Measurements from ENCODE around the gene PRRT4.

DNA sequence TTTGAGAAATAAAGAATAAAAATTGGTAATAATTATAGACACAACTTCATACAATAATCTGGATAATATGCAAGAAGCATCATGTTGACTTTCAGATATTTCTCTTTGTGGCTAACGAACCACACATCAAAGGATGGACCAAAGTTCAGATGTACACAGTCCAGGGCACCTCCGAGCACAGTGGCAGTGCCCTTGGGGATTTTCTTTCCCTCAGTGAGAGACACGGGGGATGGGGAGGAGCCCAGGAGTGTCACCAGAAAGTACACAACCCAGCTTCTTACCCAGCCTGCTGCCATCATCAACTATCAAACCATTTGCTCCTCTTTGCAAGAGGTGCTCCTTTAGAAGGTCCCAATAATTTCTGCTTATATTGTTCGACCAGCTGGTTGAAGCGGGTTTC, 51.0 kb downstream of the PRRT4 start:
- TF ChIP-seq YY1 (IDR thresholded peaks at IDR 0.05) (no peak), RAD21 (IDR thresholded peaks at IDR 0.05) (no peak), TAF1 (conservative IDR thresholded peaks at IDR 0.05) (no peak), MAX (IDR thresholded peaks at IDR 0.05) (no peak), EGR1 (IDR thresholded peaks at IDR 0.05; ENCODE audit: low read depth in 2 of 2) (no peak), JUND (IDR thresholded peaks at IDR 0.05) (no peak), REST (IDR thresholded peaks at IDR 0.05) (no peak), HNF4A (conservative IDR thresholded peaks at IDR 0.05) (peak; percentile 63 to 89)
- TF ChIP-seq, protein P1, sequence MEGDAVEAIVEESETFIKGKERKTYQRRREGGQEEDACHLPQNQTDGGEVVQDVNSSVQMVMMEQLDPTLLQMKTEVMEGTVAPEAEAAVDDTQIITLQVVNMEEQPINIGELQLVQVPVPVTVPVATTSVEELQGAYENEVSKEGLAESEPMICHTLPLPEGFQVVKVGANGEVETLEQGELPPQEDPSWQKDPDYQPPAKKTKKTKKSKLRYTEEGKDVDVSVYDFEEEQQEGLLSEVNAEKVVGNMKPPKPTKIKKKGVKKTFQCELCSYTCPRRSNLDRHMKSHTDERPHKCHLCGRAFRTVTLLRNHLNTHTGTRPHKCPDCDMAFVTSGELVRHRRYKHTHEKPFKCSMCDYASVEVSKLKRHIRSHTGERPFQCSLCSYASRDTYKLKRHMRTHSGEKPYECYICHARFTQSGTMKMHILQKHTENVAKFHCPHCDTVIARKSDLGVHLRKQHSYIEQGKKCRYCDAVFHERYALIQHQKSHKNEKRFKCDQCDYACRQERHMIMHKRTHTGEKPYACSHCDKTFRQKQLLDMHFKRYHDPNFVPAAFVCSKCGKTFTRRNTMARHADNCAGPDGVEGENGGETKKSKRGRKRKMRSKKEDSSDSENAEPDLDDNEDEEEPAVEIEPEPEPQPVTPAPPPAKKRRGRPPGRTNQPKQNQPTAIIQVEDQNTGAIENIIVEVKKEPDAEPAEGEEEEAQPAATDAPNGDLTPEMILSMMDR (IDR thresholded peaks at IDR 0.05; ENCODE audit: low read depth, low read length, missing input control) = no peak
- TF ChIP-seq, protein P2, sequence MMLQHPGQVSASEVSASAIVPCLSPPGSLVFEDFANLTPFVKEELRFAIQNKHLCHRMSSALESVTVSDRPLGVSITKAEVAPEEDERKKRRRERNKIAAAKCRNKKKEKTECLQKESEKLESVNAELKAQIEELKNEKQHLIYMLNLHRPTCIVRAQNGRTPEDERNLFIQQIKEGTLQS (IDR thresholded peaks at IDR 0.05) = no peak

Measured in liver (tissue), 3 donors.